Stimulated activated CD8-positive, alpha-beta memory T cell treated with anti-CD3 and anti-CD28 coated beads, Interleukin-15, amount 100 ng/mL, for 1 hour (primary cell): ENCODE data around the gene LSP1.
A peak's percentile ranks its signal among the peaks of the same experiment; 100 is the strongest.
"Not testable (repeated sequence)": the region's sequence is repeated elsewhere in the genome, so short reads cannot be mapped to it uniquely, and the experiment has no call there.

Experiments used
- DNase-seq: peaks from one replicate; pipeline ENCODE4 v3.0.0-alpha.2; 2020; ENCODE audit warnings: low read depth

Gene LSP1

DNA sequence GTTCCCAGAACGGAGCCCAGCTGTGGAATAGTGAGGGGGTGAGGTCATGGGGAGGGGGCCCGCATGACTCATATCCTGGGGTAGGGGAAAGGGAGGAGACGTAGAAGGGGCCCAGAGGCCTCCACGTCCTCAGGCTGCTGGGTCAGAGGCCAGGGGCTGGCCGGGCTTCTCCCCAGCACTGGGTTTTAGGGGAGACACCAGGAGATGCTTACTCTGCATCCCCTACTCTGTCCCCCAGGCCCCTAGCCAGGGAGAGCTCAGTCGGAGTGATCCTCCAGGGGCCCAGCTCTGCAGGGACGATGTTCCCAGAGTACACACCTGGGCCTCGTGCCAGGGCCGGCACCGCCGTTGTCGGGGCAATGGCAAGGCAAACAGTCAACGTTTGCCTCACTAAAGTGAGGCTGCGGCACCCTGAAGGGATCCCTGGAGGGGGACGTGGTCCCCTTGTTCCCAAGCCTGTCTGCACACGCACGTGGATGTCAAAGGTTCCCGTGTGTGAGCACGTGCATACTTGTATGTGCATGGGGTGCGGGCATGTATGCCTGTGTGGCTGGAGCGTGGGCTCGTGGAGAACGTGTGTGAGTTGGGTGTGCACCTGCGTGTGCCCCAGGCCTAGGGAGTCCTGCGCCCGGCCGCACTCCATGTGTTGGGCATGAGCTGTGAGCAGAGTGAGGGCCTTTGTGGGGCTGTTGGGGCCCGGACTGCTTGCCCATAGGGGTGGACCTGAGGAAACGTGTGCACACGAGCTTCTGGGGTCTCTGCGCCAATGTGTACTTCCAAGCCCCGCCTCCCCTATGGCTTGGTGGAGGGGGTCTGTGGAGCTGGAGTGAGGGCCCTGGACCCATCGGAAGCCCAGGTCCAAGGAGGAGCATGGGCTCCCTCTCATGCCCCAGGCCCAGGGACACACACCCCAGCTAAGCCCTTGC, 24.6 kb downstream of the LSP1 start:
- DNase-seq: no peak

DNA sequence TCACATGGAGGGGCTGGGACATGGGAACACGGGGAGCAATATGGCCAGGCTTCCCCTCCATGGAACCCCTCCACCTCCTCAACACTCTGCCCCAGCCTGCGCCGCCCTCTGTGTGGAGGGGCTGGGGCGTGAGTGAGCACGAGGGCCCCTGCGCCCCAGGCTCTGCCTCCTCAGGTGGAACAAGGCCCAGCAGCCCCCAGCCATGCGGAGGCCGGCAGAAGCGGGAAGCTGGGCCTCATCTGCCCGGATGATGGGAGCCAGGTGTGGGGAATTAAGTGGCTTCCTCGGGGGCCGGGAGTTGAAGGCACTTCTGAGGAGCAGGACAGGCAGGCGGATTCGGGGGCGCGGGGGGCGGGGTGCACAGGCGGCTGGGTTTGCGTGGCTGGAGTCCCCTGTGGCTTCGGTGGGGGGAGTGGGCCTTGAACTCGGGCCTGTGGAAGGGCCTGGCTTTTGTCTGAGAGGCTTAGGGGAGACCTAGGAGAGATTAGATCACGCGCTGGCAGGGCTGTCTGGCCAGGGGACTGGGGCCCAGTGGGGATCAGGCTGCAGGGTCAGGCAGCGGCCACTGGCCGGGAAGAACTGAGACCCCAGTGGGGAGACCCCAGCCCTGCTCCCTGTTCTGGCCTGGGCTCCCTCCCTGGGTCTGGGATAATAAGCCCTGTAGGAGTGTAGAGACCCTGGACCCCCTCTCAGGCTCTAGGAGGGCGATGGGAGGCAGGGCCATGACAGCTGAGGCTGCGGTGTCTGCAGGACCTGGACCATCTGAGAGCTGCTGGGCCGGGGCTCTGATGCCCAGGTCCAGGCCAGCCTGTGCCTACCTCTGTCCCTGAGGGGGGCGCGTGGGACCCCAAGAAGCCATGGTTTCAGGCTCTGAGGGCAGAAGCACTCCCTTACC, 25.5 kb downstream of the LSP1 start:
- no peak for DNase-seq

DNA sequence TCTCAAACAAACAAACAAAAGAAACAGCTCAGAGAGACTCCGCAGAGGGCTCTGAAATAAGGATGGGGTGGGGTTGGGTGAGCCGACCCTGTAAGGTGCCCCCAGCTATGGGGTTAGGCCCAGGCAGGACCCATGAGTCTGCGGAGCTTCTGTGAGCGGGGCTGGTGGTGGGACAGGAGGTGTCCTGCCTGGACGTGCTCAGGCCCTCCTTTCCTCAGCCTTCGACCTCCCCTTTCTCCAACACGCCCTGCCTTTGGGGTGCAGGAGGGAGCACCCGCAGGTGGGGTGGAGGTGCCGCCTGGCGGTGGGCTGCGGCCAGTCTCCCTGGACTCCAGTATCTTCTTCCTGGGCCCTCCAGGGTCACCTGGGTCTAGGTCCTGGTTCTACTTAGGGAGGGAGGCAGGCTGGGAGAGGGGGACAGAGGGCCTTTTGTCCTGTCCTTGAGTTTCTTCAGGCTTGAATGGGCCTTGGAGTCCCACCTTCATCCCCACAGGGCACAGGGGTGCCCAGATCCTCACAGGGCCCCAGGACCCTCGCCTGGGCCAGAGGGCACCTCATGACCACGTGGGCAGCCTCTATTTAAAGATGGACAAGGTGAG, 26.6 kb downstream of the LSP1 start:
- no peak for DNase-seq

DNA sequence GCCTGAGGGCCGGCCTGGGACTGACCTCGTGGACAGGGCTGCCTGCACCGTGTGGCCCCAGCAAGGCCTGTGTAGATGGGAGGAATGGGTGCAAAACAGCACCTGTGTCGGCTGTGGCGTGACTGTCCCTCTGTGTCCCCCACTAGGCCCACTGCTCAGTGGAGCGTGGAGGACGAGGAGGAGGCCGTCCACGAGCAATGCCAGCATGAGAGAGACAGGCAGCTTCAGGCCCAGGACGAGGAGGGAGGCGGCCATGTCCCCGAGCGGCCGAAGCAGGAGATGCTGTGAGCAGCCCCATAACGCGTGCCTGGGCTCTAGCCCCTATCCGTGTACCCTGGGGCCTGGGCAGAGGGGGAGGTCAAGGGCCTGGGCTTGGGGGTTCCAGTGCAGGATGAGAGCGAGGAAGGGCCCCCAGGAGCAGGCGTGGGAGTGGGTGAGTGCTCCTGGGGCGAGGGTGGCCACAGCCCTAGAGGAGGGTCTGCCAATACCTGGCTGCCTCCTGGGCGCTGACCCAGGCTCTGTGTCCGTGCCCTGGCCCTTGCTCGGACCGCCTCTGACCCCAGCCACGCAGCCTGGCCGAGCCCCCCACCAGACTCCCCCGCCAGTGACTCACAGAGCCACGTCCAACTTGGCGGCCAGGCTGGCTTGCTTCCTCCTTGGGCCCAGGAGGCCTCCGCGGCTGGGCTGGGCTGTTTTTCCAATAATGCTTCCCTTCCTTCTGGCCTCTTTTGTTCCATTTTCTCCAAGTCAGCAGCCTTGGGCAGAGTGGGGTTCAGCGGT, 27.2 kb downstream of the LSP1 start:
- no peak for DNase-seq

DNA sequence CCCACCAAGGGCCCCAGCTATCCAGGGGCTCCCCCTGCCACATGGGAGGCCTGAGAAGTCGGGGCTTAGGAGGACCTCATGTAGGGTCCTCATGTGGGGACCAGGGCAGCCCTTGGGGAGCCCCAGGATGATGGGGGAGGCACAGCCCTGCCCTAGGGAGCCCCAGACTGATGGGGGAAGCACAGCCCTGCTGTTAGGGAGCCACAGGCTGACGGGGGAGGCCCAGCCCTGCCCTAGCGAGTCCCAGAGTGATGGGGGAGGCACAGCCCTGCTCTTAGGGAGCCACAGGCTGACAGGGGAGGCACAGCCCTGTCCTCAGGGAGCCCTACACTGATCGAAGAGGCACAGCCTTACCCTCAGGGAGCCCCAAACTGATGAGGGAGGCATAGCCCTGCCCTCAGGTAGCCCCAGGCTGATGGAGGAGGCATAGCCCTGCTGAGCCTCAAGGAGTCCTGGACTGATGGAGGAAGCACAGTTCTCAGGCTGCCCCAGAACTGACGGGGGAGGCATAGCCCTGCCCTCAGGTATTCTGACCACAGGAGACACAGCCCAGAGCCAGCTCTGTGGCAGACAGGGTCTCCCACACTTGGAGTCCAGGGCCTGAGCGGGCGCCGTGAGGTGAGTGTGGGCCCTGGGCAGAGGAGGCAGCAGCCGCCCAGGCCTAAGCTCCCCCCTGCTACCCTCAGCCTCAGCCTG, 28.0 kb downstream of the LSP1 start:
- DNase-seq: no peak

DNA sequence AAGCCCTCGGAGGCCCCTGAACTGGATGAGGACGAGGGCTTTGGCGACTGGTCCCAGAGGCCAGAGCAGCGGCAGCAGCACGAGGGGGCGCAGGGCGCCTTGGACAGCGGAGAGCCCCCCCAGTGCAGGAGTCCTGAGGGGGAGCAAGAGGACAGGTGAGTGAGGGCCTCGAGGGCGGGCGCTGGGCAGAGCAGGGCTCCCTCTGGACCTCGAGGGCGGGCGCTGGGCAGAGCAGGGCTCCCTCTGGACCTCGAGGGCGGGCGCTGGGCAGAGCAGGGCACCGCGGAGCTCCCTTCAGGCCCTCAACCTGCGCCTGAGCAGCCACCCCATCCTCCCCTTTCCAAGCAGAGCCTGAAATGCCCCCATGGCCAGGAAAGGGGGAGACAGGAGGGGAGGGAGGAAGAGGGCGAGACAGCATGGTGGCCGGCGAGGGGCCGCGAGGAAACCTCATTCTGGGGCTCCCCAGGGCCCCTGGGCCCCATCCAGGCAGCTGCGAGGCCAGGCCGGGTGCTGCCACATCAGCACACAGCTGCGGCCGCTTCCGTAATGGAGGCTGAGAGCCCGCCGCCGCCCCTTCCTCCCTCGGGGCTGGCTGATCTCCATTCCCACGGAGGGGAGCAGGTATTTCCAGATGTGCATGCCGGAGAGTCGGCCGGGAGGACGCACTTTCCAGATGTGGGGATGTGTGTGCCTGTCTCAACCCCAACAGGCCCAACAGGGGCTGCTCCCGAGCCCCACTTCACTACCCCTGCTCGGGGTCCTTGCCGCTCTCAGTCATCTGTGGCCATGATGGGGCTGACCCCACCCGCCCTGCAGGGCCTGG, 28.8 kb downstream of the LSP1 start:
- DNase-seq: no peak

DNA sequence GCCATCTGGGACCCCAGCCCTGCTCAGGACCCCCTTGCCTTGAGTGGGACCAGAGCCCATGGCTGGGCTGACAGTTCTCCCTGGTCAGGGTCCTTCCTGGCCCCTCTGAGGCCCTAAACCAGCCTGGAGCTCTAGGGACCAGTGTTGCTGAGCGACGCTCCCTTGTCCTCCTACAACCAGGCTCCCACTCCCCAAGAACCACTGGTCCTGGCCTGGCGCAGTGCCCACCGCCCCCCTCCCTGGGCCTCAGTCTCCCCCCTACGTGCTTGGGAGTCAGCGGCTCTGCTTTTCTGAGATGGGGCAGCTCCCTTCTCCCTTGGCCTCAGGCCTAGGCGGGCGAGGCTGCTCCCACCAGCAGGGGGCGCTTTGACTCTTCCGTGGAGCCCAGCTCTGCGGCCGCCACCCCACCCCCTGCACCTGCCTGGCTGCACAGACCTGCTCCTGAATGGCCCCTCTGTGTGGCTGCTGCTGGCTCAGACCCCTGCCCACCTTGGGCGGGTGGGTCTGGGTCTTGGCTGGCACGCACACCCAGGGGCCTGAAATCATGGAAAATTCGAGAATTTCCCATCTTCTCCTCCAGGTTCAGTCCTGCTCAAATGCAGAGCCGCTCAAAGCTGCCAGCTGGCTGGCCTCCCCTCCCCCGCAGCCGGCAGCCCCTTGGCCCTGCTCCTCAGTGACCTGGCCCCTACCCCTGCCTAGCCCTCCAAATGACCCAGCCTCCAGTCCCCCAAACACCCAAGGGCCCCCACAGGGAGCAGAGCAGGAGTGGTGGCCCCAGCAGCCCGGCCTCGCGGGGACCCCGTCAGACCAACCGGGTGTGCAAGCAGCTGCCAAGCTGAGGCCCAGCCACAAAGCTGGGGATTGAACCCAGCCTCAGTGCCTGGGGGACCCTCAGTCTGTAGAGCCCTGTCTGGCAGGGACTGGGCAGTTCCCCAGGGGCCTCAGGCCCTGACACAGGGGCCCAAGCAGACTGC, 29.7 kb downstream of the LSP1 start:
- DNase-seq: peak; percentile 60

DNA sequence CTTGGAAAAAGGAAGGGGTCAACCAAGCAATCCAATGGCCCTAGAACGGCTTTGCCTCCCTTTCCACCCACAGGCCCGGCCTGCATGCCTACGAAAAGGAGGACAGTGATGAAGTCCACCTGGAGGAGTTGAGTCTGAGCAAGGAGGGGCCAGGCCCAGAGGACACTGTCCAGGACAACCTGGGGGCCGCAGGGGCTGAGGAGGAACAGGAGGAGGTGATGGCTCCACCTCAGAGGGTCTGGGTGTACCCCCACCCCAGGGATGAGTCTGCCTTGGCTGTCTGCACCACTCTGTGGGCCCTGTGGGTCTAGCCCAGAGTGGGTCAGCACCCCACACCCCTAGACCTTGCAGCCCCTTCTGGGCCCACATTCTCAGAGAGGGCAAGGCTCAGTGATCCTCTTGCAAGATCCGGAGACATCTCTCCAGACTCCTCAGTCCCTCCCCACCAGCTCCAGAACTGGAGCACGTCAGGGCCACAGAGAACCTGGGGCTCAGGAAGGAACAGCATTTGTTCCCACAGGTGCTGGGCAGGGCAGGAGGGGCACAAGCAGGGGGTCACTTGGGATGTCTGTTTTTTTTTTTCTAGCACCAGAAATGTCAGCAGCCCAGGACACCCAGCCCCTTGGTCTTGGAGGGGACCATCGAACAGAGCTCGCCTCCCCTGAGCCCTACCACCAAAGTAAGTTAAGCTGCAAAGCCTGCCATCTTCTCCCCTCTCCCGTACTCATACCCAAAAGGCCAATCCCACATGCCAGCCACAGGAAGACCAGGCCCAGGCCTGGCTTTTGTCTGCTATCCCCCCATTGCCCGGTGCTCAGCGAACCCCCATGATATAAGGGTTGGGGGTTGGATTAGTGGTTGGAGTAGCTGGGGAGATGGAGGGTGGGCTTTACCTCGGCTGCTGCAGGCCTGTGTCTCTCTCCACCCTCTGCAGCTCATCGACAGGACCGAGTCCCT, 30.7 kb downstream of the LSP1 start:
- DNase-seq: no peak

DNA sequence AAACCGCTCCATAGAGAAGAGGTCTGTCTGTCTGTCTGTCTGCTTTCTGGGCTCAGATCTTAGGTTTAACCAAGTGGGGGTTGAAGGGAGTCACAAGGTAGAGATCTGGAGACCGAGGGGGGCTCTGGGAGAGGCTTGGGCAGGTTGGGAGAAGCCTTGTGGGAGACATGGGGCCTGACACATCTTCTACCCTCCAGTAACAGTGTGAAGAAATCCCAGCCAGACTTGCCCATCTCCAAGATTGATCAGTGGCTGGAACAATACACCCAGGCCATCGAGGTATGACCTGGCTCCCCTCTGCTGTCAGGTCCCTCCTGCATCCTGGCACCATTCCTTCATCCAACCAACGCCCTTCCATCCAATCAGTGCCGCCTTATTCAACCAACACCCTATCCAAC, 31.4 kb downstream of the LSP1 start:
- no peak for DNase-seq

DNA sequence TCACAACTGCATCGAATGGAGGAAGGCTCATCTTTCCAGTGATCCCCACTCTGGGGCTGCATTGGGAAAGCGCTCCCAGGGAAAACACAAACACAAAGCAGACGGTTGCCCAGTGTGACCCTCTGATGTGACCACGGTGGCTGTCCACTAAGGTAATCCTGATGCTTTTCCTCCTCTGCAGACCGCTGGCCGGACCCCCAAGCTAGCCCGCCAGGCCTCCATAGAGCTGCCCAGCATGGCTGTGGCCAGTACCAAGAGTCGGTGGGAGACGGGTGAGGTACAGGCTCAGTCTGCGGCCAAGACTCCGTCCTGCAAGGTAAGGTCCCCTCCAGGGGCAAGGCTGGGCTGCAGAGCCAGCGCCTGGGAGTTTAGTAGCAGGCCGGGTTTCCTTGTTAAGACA, 33.7 kb downstream of the LSP1 start:
- DNase-seq: not testable (repeated sequence)

DNA sequence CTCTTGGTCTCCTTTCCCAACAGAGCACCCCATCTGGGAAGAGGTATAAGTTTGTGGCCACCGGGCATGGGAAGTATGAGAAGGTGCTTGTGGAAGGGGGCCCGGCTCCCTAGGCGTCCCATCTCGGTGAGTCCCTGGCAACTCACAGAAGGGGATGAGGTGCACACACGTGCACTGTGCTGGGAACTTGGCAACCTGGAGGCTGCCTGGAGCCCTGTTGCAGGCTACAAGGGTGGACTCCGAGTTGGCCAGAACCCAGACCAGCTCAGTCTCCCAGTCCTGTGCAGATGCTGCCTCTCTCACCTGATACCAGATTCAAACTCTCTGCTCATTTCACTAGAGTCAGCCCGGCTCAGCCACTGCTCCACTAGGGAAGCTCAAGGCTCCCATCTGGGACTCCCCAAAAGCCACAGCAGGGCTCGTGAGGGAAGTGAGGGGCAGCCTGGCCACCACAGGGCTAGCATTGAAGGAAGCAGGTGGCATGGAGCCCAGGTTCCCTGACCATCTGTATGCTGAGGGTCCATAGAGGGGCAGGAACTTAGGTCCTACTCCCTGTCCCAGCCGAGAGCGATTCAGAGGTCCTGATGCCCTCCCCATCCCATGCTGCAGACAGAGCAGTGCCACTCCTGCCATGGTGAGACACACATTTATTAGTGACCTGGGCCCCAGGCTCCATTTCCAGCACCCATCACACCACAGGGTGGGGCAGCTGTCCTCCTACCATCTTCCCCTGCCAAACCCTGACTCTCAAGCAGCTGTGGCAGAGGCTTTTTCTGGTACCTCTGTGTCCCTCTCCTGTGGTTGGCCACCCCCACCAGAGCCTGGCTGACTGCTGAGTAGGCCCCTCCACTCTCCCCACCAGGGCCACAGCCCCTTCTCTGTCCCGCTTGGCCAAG, 34.8 kb downstream of the LSP1 start:
- no peak for DNase-seq

DNA sequence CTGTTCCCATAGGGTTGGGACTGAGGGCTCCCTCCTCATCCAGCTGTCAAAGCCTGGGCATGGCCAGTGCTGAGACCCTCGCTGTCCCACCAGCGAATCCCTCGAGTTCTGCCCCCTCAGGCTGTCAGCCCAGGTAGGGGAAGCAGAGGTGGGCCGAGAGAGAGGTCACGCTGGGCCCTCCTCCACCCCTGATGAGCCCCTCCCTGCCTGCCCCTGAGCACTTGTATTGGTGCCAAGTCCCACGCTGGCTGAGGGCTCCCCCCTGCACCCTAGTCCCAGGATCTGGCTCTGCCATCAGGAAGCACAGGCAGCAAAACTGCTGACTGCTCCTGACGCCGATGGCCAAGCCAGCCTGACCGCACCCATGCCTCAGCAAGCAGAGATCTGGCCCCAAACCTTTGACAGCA, 35.5 kb downstream of the LSP1 start:
- no peak for DNase-seq

DNA sequence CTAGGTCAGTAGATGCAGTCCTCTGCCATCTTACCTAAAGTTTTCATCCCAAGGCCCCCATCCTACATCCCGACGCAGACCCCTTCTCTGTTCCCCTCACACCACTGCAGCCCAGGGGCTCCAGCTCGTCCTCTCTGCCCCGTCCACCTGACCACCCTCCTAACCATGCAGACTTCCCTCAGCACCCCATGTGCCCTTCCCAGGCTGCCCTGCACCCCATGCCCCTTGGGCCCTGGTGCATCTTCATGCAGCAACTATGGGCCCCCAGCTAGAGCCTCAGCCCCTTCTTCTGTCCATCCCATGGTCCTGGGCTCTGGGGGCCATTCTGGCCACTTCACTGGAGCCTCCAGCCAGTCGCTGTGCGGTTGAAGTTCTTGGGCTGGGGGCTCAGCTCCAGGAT, 35.9 kb downstream of the LSP1 start:
- DNase-seq: no peak

DNA sequence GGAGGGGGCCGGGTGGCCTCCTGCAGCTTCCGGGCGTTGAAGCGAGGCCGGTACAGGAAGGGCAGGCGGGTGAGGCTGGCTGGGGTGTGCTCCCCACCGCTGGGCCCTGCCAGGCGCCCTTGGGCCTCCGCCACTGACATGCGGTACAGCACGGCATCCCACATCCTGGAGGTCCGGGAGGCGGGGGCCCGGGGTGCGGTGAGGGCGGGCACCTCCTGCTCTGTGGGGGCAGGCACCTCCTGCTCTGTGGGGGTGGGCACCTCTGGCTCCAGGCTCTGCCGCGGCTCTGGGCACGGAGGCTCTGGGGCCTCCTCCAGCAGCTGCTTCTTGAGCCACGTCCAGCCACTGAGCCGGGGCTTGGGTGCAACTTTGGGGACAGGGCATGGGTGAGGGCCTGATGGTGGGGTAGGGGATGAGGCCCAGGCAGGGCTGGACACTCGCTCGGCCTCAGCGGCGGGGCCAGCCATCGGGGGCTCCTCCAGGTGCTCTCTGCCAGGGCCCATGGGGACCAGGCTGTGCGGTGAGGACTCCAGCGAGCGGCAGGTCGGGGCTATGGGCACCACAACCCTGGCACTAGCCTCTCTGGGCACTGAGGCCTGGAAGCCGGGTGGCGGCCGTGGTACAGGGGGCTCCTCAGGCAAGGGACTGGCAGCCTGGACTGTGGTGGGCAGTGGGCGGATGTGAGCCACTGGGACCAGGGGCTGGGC, 36.5 kb downstream of the LSP1 start:
- peak; percentile 47 for DNase-seq

DNA sequence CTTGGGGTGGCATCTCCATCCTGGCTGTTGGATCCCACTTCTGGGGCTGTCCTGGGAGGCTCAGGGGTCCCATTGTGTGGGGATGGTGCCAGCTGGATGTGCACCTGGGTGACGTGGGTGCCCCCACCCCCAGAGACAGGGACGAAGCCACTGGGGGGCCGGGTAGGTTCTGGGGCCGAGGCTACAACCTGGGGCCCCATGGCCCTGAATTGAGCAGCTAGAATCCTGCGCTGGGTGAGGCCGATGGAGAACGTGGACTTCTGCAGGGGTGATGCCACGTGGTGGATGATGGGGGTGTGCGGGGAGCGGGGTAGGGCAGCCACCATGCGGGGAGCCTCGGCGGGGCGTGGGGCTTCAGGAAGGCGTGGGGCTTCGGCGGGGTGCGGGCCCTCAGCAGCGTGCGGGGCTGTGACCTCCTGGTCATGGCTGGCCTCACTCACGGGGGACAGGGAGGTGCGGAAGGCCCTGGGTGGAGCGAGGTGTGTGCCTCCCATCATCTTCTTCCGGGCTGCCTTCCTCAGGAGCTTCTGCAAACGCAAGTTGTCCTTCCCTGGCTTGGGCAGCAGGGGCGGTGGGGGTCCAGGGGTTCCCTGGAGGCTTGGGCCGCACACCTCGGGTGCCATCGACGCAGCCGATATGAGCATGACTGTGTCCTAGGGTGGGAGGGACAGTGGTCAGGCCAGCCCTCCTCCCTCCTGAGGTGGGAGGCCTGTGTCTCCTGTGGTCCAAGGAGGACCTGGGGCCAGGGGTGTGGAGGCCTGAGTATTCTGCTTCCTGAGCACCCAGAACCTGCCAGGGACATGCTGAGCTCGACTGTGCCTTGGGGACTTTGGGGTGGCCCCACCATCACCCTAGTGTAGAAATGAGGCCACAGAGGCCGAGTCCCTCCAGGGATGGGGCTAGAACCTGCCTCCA, 37.3 kb downstream of the LSP1 start:
- no peak for DNase-seq
